ENCODE data around the gene ALG1. TPM values are rescaled to one million over a fixed set of nuclear protein-coding genes. Genes with fewer than 3 reads are reported as not detected.

ALG1 gene
- total and polyA plus RNA-seq, 10 of the 15 experiments (the other 5 are each of a cell fraction or from before 2014, with no cell fraction given): 1.5 to 43.2 (median 23.8) TPM

DNA sequence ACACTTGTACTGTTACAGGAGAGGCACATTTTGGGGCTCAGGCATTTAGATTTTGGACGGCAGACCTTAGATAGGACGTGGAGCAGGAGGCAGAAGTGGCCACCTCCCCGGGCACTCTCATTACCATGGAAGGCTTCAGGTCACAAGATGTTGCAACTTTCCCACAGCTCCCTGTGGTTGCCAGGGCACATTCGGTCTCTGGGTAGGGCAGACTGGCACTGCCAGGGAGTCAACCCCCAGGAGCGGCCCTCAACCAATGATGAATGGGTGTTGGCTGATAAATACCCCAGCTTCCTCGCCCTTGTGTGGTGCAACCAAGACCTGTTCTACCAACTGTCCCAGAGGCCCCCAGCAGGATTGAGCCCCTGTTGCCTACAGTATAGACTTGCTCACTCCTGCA lies 49.1 kb upstream of the ALG1 start (continued):
- no peak for TF ChIP-seq MTA2 (IDR thresholded peaks at IDR 0.05; ENCODE audit: low read depth)
- no peak for TF ChIP-seq FOXM1 (IDR thresholded peaks at IDR 0.05; ENCODE audit: low read depth, low read length)
- no peak for TF ChIP-seq MYB (IDR thresholded peaks at IDR 0.05; ENCODE audit: borderline replicate concordance, low read depth, low read length)

GRCh38 chr16:5024632-5025031 lies 47.0 kb upstream of the ALG1 start:
- Histone ChIP-seq H3K9ac (ENCODE audit: control insufficient read depth, insufficient read depth, low read length) (no peak overlapping the region), H3K4me1 (ENCODE audit: control insufficient read depth, insufficient read depth, low read length) (no peaks in the 10 kb centered on the region), H3K4me3 (no peak overlapping the region), H3K79me2 (ENCODE audit: control insufficient read depth, insufficient read depth, low read length) (no peaks in the 10 kb centered on the region), H3K4me2 (ENCODE audit: control insufficient read depth, insufficient read depth) (no peak overlapping the region), H2AFZ (ENCODE audit: control insufficient read depth, low read depth, low read length) (no peak overlapping the region), H3K9me3 (replicated peaks; ENCODE audit: control insufficient read depth, insufficient read depth, low read length) (no peaks in the 10 kb centered on the region), H3K27ac (ENCODE audit: control insufficient read depth, insufficient read depth) (no peak overlapping the region), H3K36me3 (ENCODE audit: control insufficient read depth in 2 of 2, insufficient read depth in 2 of 2, low read length in 1 of 2) (no peaks in the 10 kb centered on the region), H3K27me3 (replicated peaks in 1 of 2; ENCODE audit: control insufficient read depth in 2 of 2, insufficient read depth in 2 of 2, low read length in 1 of 2) (no peaks in the 10 kb centered on the region), H4K20me1 (ENCODE audit: control insufficient read depth, insufficient read depth) (no peaks in the 10 kb centered on the region)
- 36% methylated on average over 4 of the region's 4 CpGs for WGBS (ENCODE audit: insufficient coverage, insufficient replicate concordance, low lambda C conversion rate, missing lambda C conversion rate)
- BruUV-seq (replicated peaks): no TSS peak
- DNase-seq (ENCODE audit: low read depth, low spot score) (no peak), FAIRE-seq (no peak), ATAC-seq (no peak)
- ChIA-PET RAD21 (ENCODE audit: unreplicated experiment) (no interaction called here), CTCF (no interaction called here), POLR2A (no interaction called here), SMC1A (ENCODE audit: uncharacterized antibody, unreplicated experiment) (no interaction called here)
- in situ Hi-C loops (cut with MboI): no loop called here
- TF ChIP-seq EED (IDR thresholded peaks at IDR 0.05; ENCODE audit: low read depth): no peak
- TF ChIP-seq ZNF622 (IDR thresholded peaks at IDR 0.05): no peak
- TF ChIP-seq, protein P1, sequence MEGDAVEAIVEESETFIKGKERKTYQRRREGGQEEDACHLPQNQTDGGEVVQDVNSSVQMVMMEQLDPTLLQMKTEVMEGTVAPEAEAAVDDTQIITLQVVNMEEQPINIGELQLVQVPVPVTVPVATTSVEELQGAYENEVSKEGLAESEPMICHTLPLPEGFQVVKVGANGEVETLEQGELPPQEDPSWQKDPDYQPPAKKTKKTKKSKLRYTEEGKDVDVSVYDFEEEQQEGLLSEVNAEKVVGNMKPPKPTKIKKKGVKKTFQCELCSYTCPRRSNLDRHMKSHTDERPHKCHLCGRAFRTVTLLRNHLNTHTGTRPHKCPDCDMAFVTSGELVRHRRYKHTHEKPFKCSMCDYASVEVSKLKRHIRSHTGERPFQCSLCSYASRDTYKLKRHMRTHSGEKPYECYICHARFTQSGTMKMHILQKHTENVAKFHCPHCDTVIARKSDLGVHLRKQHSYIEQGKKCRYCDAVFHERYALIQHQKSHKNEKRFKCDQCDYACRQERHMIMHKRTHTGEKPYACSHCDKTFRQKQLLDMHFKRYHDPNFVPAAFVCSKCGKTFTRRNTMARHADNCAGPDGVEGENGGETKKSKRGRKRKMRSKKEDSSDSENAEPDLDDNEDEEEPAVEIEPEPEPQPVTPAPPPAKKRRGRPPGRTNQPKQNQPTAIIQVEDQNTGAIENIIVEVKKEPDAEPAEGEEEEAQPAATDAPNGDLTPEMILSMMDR (IDR thresholded peaks at IDR 0.05 in 2 of 3, conservative IDR thresholded peaks at IDR 0.05 in 1 of 3; ENCODE audit: control insufficient read depth in 2 of 3, extremely low read depth in 1 of 3, insufficient read depth in 1 of 3, low read depth in 3 of 3, low read length in 3 of 3): no peak
- TF ChIP-seq RBBP5 (conservative IDR thresholded peaks at IDR 0.05): no peak
- intact Hi-C loops (cut with micrococcal nuclease; ENCODE audit: unreplicated experiment): no loop called here

All from GM12878 (cell line).